ENCODE measurements around the gene MBTD1. TPM values are rescaled to one million over a fixed set of nuclear protein-coding genes. Genes with fewer than 3 reads are reported as not detected.

Gene MBTD1
- total and polyA plus RNA-seq, 10 of the 15 experiments (the other 5 are each of a cell fraction or from before 2014, with no cell fraction given): 1.3 to 16.7 (median 9.5) TPM

- TF ChIP-seq ZNF592 (IDR thresholded peaks at IDR 0.05) (no peak), MYC (IDR thresholded peaks at IDR 0.05; ENCODE audit: insufficient read depth, insufficient read length, insufficient replicate concordance, low read length, severe bottlenecking) (no peak), TAF1 (IDR thresholded peaks at IDR 0.05; ENCODE audit: borderline replicate concordance, low read depth, low read length) (no peak), MTA3 (IDR thresholded peaks at IDR 0.05; ENCODE audit: borderline replicate concordance, low read length) (no peak), SKIL (IDR thresholded peaks at IDR 0.05; ENCODE audit: low read depth, poor library complexity, severe bottlenecking) (no peak)
- TF ChIP-seq, protein P1, sequence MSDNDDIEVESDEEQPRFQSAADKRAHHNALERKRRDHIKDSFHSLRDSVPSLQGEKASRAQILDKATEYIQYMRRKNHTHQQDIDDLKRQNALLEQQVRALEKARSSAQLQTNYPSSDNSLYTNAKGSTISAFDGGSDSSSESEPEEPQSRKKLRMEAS (IDR thresholded peaks at IDR 0.05; ENCODE audit: low read depth, low read length): no peak; the same call in 1 of the 2 replicates
Measured at GRCh38 chr17:51166987-51167931, 92.6 kb downstream of the MBTD1 start (continued).

Data from GM12878 (cell line).